LNCAP (cell line): ENCODE data around the gene KIF4A.

Source experiments
- TF ChIP-seq, protein P1 (sequence below): fragments of 450-650 bp; IDR thresholded peaks from 2 replicates; pipeline ENCODE4 v1.5.1; 2017; ENCODE audit warnings: mild to moderate bottlenecking

The KIF4A gene

DNA sequence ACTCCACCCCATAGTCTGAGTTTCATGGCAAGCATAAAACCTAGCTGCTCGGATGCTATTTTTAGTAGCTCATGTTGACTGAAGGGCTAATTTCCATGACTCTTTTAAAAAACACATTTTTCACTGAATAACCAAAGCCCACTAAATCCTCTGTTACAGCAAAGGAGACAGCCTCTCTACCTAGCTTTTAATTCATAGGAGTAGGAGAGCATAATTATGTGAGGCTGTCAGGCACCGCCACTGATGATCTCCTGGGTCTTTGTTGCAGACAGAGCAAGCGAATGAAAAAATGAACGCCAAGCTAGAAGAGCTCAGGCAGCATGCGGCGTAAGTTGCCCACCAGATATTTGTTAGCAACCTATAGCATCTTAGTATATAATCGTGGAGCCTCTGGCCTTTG is 53.5 kb downstream of the KIF4A start:
- TF ChIP-seq, protein P1, sequence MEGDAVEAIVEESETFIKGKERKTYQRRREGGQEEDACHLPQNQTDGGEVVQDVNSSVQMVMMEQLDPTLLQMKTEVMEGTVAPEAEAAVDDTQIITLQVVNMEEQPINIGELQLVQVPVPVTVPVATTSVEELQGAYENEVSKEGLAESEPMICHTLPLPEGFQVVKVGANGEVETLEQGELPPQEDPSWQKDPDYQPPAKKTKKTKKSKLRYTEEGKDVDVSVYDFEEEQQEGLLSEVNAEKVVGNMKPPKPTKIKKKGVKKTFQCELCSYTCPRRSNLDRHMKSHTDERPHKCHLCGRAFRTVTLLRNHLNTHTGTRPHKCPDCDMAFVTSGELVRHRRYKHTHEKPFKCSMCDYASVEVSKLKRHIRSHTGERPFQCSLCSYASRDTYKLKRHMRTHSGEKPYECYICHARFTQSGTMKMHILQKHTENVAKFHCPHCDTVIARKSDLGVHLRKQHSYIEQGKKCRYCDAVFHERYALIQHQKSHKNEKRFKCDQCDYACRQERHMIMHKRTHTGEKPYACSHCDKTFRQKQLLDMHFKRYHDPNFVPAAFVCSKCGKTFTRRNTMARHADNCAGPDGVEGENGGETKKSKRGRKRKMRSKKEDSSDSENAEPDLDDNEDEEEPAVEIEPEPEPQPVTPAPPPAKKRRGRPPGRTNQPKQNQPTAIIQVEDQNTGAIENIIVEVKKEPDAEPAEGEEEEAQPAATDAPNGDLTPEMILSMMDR: no peak

DNA sequence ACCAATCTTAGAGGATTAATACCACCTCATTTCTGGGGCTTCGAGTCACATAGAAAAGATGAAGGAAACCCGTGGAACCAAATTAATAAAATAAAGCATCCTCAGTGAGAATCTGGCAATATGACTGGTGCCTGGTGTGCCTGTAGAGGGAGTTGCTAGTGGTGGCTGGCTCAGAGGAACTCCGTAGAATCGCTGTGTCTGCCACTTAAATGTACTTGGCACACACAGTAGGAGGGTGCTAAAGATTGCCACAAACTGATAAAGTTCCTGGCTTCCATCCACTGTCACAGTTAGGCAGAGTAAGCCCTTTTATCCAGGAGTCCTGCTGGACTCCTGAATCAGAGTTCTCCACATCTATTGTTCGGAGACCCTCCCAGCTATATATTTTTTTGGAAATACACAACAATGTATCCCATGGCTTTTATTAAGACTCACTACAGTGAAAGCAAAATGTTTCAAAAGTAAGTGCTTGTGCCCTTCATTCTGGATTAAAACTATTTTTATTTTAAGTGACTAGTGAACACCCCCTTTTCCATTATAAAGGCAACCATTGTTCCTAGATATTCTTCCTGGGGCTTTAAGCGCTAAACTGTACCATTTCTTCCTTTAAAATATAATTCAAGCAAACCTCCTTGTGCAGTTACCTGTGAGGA is 56.6 kb downstream of the KIF4A start:
- TF ChIP-seq, protein P1: no peak

DNA sequence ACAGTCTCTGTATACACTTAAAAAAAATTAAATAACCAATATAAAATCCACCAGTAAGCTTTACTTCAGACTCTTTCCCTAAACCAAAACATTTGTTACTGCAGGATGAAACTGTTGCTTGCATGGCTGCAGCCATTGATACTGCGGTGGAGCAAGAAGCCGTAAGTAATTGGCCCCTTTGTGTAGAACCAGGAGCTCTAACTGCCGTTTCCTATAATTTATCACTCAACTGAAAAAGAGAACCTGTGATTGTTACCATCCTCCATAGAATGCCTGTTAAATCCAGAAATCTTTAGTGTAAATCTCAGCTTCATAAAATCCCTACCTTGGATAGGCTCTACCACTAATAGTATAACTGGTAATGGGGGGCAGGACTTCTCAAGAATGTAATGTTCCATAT is 62.6 kb downstream of the KIF4A start:
- TF ChIP-seq, protein P1: no peak

DNA sequence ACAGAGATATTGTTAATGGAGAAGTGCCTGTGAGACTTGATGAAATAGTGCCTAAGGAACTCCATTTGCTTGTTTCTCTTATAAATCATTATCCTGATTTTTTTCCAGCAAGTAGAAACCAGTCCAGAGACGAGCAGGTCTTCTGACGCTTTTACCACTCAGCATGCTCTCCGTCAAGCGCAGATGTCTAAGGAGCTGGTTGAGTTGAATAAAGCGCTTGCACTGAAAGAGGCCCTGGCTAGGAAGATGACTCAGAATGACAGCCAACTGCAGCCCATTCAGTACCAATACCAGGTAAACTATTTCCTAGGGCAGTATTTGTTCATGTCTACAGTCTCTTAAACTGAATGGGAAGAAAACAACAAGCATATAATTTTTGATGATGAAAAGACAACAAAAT is 63.6 kb downstream of the KIF4A start:
- TF ChIP-seq, protein P1: no peak

GRCh38 chrX:70354716-70355115 is 64.8 kb downstream of the KIF4A start:
- TF ChIP-seq, protein P1: no peak

- TF ChIP-seq, protein P1: no peak
These were observed 69.6 kb downstream of the KIF4A start for GRCh38 chrX:70359458-70359857.

DNA sequence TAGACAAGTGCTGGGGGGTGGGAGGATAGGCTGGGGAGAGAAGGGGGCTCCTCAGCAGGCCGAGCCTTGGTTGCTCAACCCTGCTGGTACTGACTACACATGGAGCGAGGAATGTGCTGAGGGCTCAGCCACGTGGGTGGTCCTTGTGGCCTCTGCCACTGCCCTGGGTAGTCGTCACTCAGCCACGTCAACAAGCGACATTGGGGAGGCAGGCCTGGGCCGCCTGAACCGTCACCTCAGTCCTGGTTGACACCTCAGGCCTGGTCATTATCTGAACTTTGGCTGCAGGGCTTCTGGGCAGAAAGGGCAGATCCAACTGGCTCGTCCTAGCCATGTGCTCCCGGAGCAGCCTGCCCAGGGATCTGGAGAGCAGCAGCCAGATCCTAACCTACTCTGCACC is 70.5 kb downstream of the KIF4A start:
- TF ChIP-seq, protein P1: no peak

DNA sequence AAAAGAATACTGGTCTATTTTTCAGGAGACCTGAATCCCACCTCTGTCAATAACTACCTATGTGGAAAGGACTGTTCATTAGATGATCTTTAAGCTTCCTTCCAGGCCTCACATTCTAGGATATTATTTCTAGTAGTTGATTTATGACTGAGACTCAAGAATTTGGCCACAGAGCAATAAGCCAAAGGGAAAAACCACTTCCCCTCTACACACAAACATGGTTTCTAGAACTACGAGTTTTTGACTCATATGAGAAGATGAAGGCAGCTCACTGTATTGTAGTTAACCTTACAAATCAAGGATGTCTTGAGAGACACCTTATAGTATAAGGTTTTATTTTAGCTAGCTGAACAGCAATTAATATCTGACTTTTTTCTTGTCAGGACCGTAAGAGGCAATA is 96.3 kb downstream of the KIF4A start:
- TF ChIP-seq, protein P1: no peak
